Neural cell (in vitro differentiated cells): ENCODE results near the gene SYK. TPM values are rescaled to one million over a fixed set of nuclear protein-coding genes. Genes with fewer than 3 reads are reported as not detected.

Experiments used
- H2AFZ ChIP-seq: fragments of 200-600, 300-800 bp; sonication (generic), shearing (Covaris generic); 2 replicates; pipeline ENCODE4 v1.6.0; 2014; ENCODE audit warnings: low read depth, mild to moderate bottlenecking, antibody characterized with exemption, low read length, moderate library complexity
- H3F3A ChIP-seq: fragments of 200-600 bp; shearing (Covaris generic); 2 replicates; pipeline ENCODE4 v1.6.1; 2016; ENCODE audit warnings: mild to moderate bottlenecking, moderate library complexity, mixed read lengths, antibody characterized with exemption, low read length; ENCODE audit not compliant: insufficient read depth, poor library complexity, severe bottlenecking
- H3K27ac ChIP-seq: fragments of 200-600, 300-800 bp; sonication (generic), shearing (Covaris generic); 2 replicates; pipeline ENCODE4 v1.5.1; 2014; ENCODE audit warnings: mild to moderate bottlenecking, low read length, moderate library complexity
- H3K27me3 ChIP-seq: fragments of 300-800, 200-600 bp; sonication (generic), shearing (Covaris generic); 2 replicates; pipeline ENCODE4 v1.6.0; 2014; ENCODE audit warnings: mild to moderate bottlenecking, low read depth, low read length, moderate library complexity; ENCODE audit not compliant: insufficient read depth
- H3K36me3 ChIP-seq: fragments of 300-800, 200-600 bp; sonication (generic), shearing (Covaris generic); 2 replicates; pipeline ENCODE4 v1.5.1; 2014; ENCODE audit warnings: mild to moderate bottlenecking, antibody characterized with exemption, low read length, moderate library complexity; ENCODE audit not compliant: insufficient read depth
- H3K4me2 ChIP-seq: fragments of 300-800, 200-600 bp; sonication (generic), shearing (Covaris generic); 2 replicates; pipeline ENCODE4 v1.6.0; 2014; ENCODE audit warnings: mild to moderate bottlenecking, low read length
- H3K4me3 ChIP-seq: fragments of 300-800, 200-600 bp; sonication (generic), shearing (Covaris generic); 2 replicates; pipeline ENCODE4 v1.5.1; 2014; ENCODE audit warnings: mild to moderate bottlenecking, low read length, moderate library complexity
- H3K79me2 ChIP-seq: fragments of 200-600 bp; shearing (Covaris generic); replicated peaks from 2 replicates; pipeline ENCODE4 v1.6.0; 2014; ENCODE audit warnings: mild to moderate bottlenecking, low read length, moderate library complexity; ENCODE audit not compliant: insufficient read depth
- H3K9ac ChIP-seq: fragments of 300-800, 200-600 bp; sonication (generic), shearing (Covaris generic); 2 replicates; pipeline ENCODE4 v1.6.1; 2016; ENCODE audit warnings: mild to moderate bottlenecking, low read length, mixed read lengths
- H3K9me2 ChIP-seq: fragments of 200-600 bp; shearing (Covaris generic); 2 replicates; pipeline ENCODE4 v1.6.1; 2016; ENCODE audit warnings: mild to moderate bottlenecking, low read length, mixed read lengths; ENCODE audit not compliant: insufficient read depth
- H3K9me3 ChIP-seq: fragments of 200-600, 300-800 bp; sonication (generic), shearing (Covaris generic); 2 replicates; pipeline ENCODE4 v1.6.1; 2016; ENCODE audit warnings: mild to moderate bottlenecking, mixed run types, low read length, moderate library complexity, mixed read lengths
- H4K20me1 ChIP-seq: fragments of 200-600 bp; shearing (Covaris generic); 2 replicates; pipeline ENCODE4 v1.6.1; 2016; ENCODE audit warnings: mild to moderate bottlenecking, mixed run types; ENCODE audit not compliant: insufficient read depth
- CTCF ChIP-seq: fragments of 450-650 bp; IDR thresholded peaks from 2 replicates; pipeline ENCODE4 v1.5.1; 2014; ENCODE audit warnings: antibody characterized with exemption, mild to moderate bottlenecking, moderate library complexity; ENCODE audit not compliant: poor library complexity, severe bottlenecking
- EP300 ChIP-seq: fragments of 450-650 bp; conservative IDR thresholded peaks from 2 replicates; pipeline ENCODE4 v1.6.1; 2014; ENCODE audit warnings: antibody characterized with exemption, mild to moderate bottlenecking, moderate library complexity; ENCODE audit not compliant: poor library complexity, severe bottlenecking
- EZH2 ChIP-seq: fragments of 200-600, 300-800 bp; shearing (Covaris generic), sonication (generic); IDR thresholded peaks from 2 replicates; pipeline ENCODE4 v1.6.1; 2014; ENCODE audit warnings: antibody characterized with exemption, low read length, borderline replicate concordance, mild to moderate bottlenecking; ENCODE audit not compliant: insufficient read depth, poor library complexity, severe bottlenecking
- MXI1 ChIP-seq: fragments of 450-650 bp; conservative IDR thresholded peaks from 2 replicates; pipeline ENCODE4 v1.6.1; 2014; ENCODE audit warnings: antibody characterized with exemption, mild to moderate bottlenecking; ENCODE audit not compliant: poor library complexity, severe bottlenecking
- POLR2AphosphoS5 ChIP-seq: IDR thresholded peaks from 2 replicates; pipeline ENCODE4 v1.6.1; 2012
- RAD21 ChIP-seq: fragments of 450-650 bp; conservative IDR thresholded peaks from 2 replicates; pipeline ENCODE4 v1.6.1; 2014; ENCODE audit warnings: antibody characterized with exemption, mild to moderate bottlenecking, moderate library complexity
- REST ChIP-seq: IDR thresholded peaks from 2 replicates; pipeline ENCODE4 v1.6.1; 2012; ENCODE audit warnings: borderline replicate concordance
- SMC3 ChIP-seq: fragments of 450-650 bp; conservative IDR thresholded peaks from 2 replicates; pipeline ENCODE4 v1.6.1; 2014; ENCODE audit warnings: antibody characterized with exemption, mild to moderate bottlenecking, moderate library complexity; ENCODE audit not compliant: poor library complexity
- TAF1 ChIP-seq: IDR thresholded peaks from 2 replicates; pipeline ENCODE4 v1.6.1; 2012; ENCODE audit warnings: low read depth
- polyA plus RNA-seq: library from polyadenylated mRNA; depleted of rRNA; stranded (reverse); fragments of >200 nt; gene quantifications from 2 replicates; pipeline ENCODE4 v1.2.3, GENCODE V29; 2014

SYK gene
- polyA plus RNA-seq, 1 donor from 2014 or later = not detected

- no peaks in the 10 kb centered on the region for H4K20me1 ChIP-seq
- no peaks in the 10 kb centered on the region for H3K79me2 ChIP-seq
- H3K9ac ChIP-seq = no peak overlapping the region
- no peak for TF ChIP-seq TAF1
- TF ChIP-seq POLR2AphosphoS5 = no peak
- no peak for TF ChIP-seq EZH2
- TF ChIP-seq MXI1 = no peak
- TF ChIP-seq RAD21 = no peak
- TF ChIP-seq EP300 = no peak
- no peak for TF ChIP-seq REST
- no peak for TF ChIP-seq CTCF
- no peak for TF ChIP-seq SMC3
- no peaks in the 10 kb centered on the region for H3K36me3 ChIP-seq
- H3K27me3 ChIP-seq = no peaks in the 10 kb centered on the region
- no peak overlapping the region for H2AFZ ChIP-seq
- H3K4me2 ChIP-seq = no peak overlapping the region
- no peaks in the 10 kb centered on the region for H3K9me2 ChIP-seq
- H3K27ac ChIP-seq = no peak overlapping the region
- H3F3A ChIP-seq = no peaks in the 10 kb centered on the region
- no peaks in the 10 kb centered on the region for H3K9me3 ChIP-seq
- no peak overlapping the region for H3K4me3 ChIP-seq
These were observed 18.1 kb upstream of the SYK start for GRCh38 chr9:90783552-90783951.

- no peak overlapping the region for H2AFZ ChIP-seq
- H4K20me1 ChIP-seq = no peaks in the 10 kb centered on the region
- no peak overlapping the region for H3K4me2 ChIP-seq
- no peak overlapping the region for H3K4me3 ChIP-seq
- H3K27me3 ChIP-seq = no peaks in the 10 kb centered on the region
- TF ChIP-seq MXI1 (no peak), CTCF (no peak), REST (no peak), EP300 (no peak), SMC3 (no peak), TAF1 (no peak), EZH2 (no peak), RAD21 (no peak), POLR2AphosphoS5 (no peak)
- H3K36me3 ChIP-seq = no peaks in the 10 kb centered on the region
- H3K79me2 ChIP-seq = no peaks in the 10 kb centered on the region
- H3K9ac ChIP-seq = no peak overlapping the region
- H3K9me3 ChIP-seq = no peaks in the 10 kb centered on the region
- H3K27ac ChIP-seq = no peak overlapping the region
- no peaks in the 10 kb centered on the region for H3K9me2 ChIP-seq
- no peaks in the 10 kb centered on the region for H3F3A ChIP-seq
These were observed 17.7 kb upstream of the SYK start for GRCh38 chr9:90783964-90784363.
